ENCODE results near the gene RAPGEF2. TPM values are rescaled to one million over a fixed set of nuclear protein-coding genes. Genes with fewer than 3 reads are reported as not detected.

RAPGEF2 gene
- polyA plus RNA-seq, 1 donor (not counting 4 experiments of a cell fraction or from before 2014, with no cell fraction given): 23.8 TPM

- dilution Hi-C loops (cut with MboI; ENCODE audit: extremely low pct_ligation_motif_present, low sequenced_read_pairs): no loop called here
- Histone ChIP-seq H3K27ac (ENCODE audit: control insufficient read depth, insufficient read depth, low read length) (no peak overlapping the region), H3K79me2 (ENCODE audit: control insufficient read depth, insufficient read depth, low read length) (peaks cover 39% of the 10 kb centered on the region), H4K20me1 (ENCODE audit: control insufficient read depth, extremely low read depth, insufficient read depth, low read length) (no peaks in the 10 kb centered on the region), H3K4me3 (ENCODE audit: control insufficient read depth in 2 of 3, extremely low read depth in 1 of 3, insufficient read depth in 2 of 3, low read depth in 1 of 3, low read length in 3 of 3) (no peak overlapping the region), H3K27me3 (ENCODE audit: control insufficient read depth, extremely low read depth, insufficient read depth, low read length) (no peaks in the 10 kb centered on the region), H3K9me1 (ENCODE audit: control insufficient read depth, extremely low read depth, insufficient read depth, low read length) (peaks cover 2% of the 10 kb centered on the region), H3K4me1 (ENCODE audit: control insufficient read depth, extremely low read depth, insufficient read depth, low read length) (no peaks in the 10 kb centered on the region), H3K9me3 (ENCODE audit: control insufficient read depth, low read depth, low read length) (no peaks in the 10 kb centered on the region), H2AFZ (ENCODE audit: control insufficient read depth, low read length) (no peak overlapping the region), H3K9ac (ENCODE audit: control insufficient read depth, extremely low read depth, insufficient read depth, low read length) (no peak overlapping the region), H3K4me2 (ENCODE audit: control insufficient read depth, extremely low read depth, insufficient read depth, low read depth, low read length) (no peak overlapping the region), H3K36me3 (ENCODE audit: control insufficient read depth in 2 of 2, extremely low read depth in 1 of 2, insufficient read depth in 2 of 2, low read length in 2 of 2) (no peaks in the 10 kb centered on the region)
- FAIRE-seq (no peak), DNase-seq (ENCODE audit: low read depth, low spot score) (no peak)
- TF ChIP-seq CTCF (optimal IDR thresholded peaks at IDR 0.05 in 1 of 3, IDR thresholded peaks at IDR 0.05 in 1 of 3, conservative IDR thresholded peaks at IDR 0.05 in 1 of 3; ENCODE audit: extremely low read depth in 1 of 3, insufficient read depth in 2 of 3, low read length in 3 of 3): no peak
- TF ChIP-seq EZH2 (IDR thresholded peaks at IDR 0.05; ENCODE audit: low read length): no peak
Observed at GRCh38 chr4:159141193-159141592, 38.3 kb downstream of the RAPGEF2 start.

GRCh38 chr4:159142241-159142640 is 39.4 kb downstream of the RAPGEF2 start:
- H3K9me1 ChIP-seq (ENCODE audit: control insufficient read depth, extremely low read depth, insufficient read depth, low read length): peaks cover 2% of the 10 kb centered on the region
- no peaks in the 10 kb centered on the region for H3K4me1 ChIP-seq (ENCODE audit: control insufficient read depth, extremely low read depth, insufficient read depth, low read length)
- H3K9me3 ChIP-seq (ENCODE audit: control insufficient read depth, low read depth, low read length): no peaks in the 10 kb centered on the region
- no peak for DNase-seq (ENCODE audit: low read depth, low spot score)
- TF ChIP-seq EZH2 (IDR thresholded peaks at IDR 0.05; ENCODE audit: low read length): no peak
- TF ChIP-seq CTCF (optimal IDR thresholded peaks at IDR 0.05 in 1 of 3, IDR thresholded peaks at IDR 0.05 in 1 of 3, conservative IDR thresholded peaks at IDR 0.05 in 1 of 3; ENCODE audit: extremely low read depth in 1 of 3, insufficient read depth in 2 of 3, low read length in 3 of 3): no peak
- H3K4me2 ChIP-seq (ENCODE audit: control insufficient read depth, extremely low read depth, insufficient read depth, low read depth, low read length): no peak overlapping the region
- H3K4me3 ChIP-seq (ENCODE audit: control insufficient read depth in 2 of 3, extremely low read depth in 1 of 3, insufficient read depth in 2 of 3, low read depth in 1 of 3, low read length in 3 of 3): no peak overlapping the region
- H3K79me2 ChIP-seq (ENCODE audit: control insufficient read depth, insufficient read depth, low read length): peaks cover 38% of the 10 kb centered on the region
- H3K9ac ChIP-seq (ENCODE audit: control insufficient read depth, extremely low read depth, insufficient read depth, low read length): no peak overlapping the region
- H3K27me3 ChIP-seq (ENCODE audit: control insufficient read depth, extremely low read depth, insufficient read depth, low read length): no peaks in the 10 kb centered on the region
- dilution Hi-C loops (cut with MboI; ENCODE audit: extremely low pct_ligation_motif_present, low sequenced_read_pairs): no loop called here
- no peak overlapping the region for H2AFZ ChIP-seq (ENCODE audit: control insufficient read depth, low read length)
- FAIRE-seq: no peak
- H4K20me1 ChIP-seq (ENCODE audit: control insufficient read depth, extremely low read depth, insufficient read depth, low read length): no peaks in the 10 kb centered on the region
- no peak overlapping the region for H3K27ac ChIP-seq (ENCODE audit: control insufficient read depth, insufficient read depth, low read length)
- no peaks in the 10 kb centered on the region for H3K36me3 ChIP-seq (ENCODE audit: control insufficient read depth in 2 of 2, extremely low read depth in 1 of 2, insufficient read depth in 2 of 2, low read length in 2 of 2)

Data from keratinocyte (primary cell).